Loucy (cell line): ENCODE results near the gene ATP8A2.

Experiments
- H2AFZ ChIP-seq: fragments of 200-600 bp; sonication (generic); 2 replicates; pipeline ENCODE4 v1.6.0; 2016; ENCODE audit warnings: antibody characterized with exemption, mild to moderate bottlenecking, low read length, moderate library complexity
- H3F3A ChIP-seq: fragments of 200-600 bp; 2 replicates; pipeline ENCODE4 v1.6.0; 2016; ENCODE audit warnings: antibody characterized with exemption, low read depth, mild to moderate bottlenecking
- H3K27me3 ChIP-seq: fragments of 200-600 bp; sonication (generic); 2 replicates; pipeline ENCODE4 v1.6.1; 2014; ENCODE audit warnings: low read length, mild to moderate bottlenecking; ENCODE audit not compliant: insufficient read depth, poor library complexity, severe bottlenecking
- H3K36me3 ChIP-seq: fragments of 200-600 bp; sonication (generic); 2 replicates; pipeline ENCODE4 v1.6.1; 2016; ENCODE audit warnings: low read length; ENCODE audit not compliant: insufficient read depth
- H3K4me1 ChIP-seq: fragments of 200-600 bp; sonication (generic); 2 replicates; pipeline ENCODE4 v1.5.1; 2014; ENCODE audit warnings: low read length, mild to moderate bottlenecking; ENCODE audit not compliant: insufficient read depth, poor library complexity, severe bottlenecking
- H3K4me2 ChIP-seq: fragments of 200-600 bp; sonication (generic); 2 replicates; pipeline ENCODE4 v1.6.0; 2014; ENCODE audit warnings: antibody characterized with exemption, low read length, low read depth, mild to moderate bottlenecking; ENCODE audit not compliant: poor library complexity, severe bottlenecking
- H3K4me3 ChIP-seq: fragments of 200-600 bp; sonication (generic); 2 replicates; pipeline ENCODE4 v1.5.1; 2014; ENCODE audit warnings: low read length, mild to moderate bottlenecking, mixed read lengths; ENCODE audit not compliant: poor library complexity, severe bottlenecking
- H3K79me2 ChIP-seq: fragments of 200-600 bp; sonication (generic); 2 replicates; pipeline ENCODE4 v1.6.1; 2014; ENCODE audit warnings: low read length; ENCODE audit not compliant: insufficient read depth
- H3K9ac ChIP-seq: fragments of 200-600 bp; sonication (generic); 2 replicates; pipeline ENCODE4 v1.6.0; 2014; ENCODE audit warnings: mild to moderate bottlenecking, low read depth, low read length, moderate library complexity; ENCODE audit not compliant: poor library complexity, severe bottlenecking
- H3K9me2 ChIP-seq: fragments of 200-600 bp; sonication (generic); replicated peaks from 2 replicates; pipeline ENCODE4 v1.6.1; 2016; ENCODE audit warnings: low read depth, low read length, mixed read lengths
- H3K9me3 ChIP-seq: fragments of 200-600 bp; sonication (generic); 2 replicates; pipeline ENCODE4 v1.6.1; 2014; ENCODE audit warnings: mild to moderate bottlenecking, antibody characterized with exemption, low read length, low read depth; ENCODE audit not compliant: insufficient read depth
- H4K20me1 ChIP-seq: fragments of 200-600 bp; sonication (generic); 2 replicates; pipeline ENCODE4 v1.6.0; 2014; ENCODE audit warnings: antibody characterized with exemption, low read length, mild to moderate bottlenecking; ENCODE audit not compliant: insufficient read depth, poor library complexity, severe bottlenecking
- CTCF ChIP-seq: fragments of 200-600 bp; sonication (generic); conservative IDR thresholded peaks from 2 replicates; pipeline ENCODE4 v1.5.1; 2014; ENCODE audit warnings: mild to moderate bottlenecking, antibody characterized with exemption, low read length
- EZH2phosphoT487 ChIP-seq: fragments of 200-600 bp; IDR thresholded peaks from 2 replicates; pipeline ENCODE4 v1.6.1; 2018; ENCODE audit warnings: antibody characterized with exemption, mild to moderate bottlenecking, moderate library complexity, borderline replicate concordance

The ATP8A2 gene

DNA sequence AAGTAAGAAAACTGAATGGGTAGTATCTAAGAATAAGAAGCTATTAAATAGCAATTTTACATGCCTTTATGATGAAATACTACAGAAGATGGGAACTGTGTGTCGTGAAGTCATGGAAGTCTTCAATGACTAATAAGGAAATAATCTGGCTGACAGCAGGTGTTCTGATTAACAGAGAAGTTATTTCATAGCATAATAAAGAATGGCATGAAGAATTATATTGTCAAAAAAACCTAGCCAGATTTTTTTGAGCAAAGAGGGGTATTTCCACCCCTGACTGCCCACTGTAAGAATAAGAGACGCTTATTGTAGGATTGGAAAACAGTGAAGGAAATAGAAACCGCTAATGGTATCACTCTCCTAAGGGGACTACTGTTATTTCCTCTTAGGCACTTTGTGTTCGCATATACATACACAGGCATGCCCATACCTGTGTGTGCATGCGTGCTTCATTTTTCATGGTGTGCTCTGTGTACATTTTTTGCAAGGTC, 361.3 kb downstream of the ATP8A2 start:
- TF ChIP-seq CTCF (no peak), EZH2phosphoT487 (no peak)
- Histone ChIP-seq H3K9me2 (no peaks in the 10 kb centered on the region), H3K79me2 (no peaks in the 10 kb centered on the region), H3K9ac (peak overlapping the region; percentile 35), H3K4me3 (peak overlapping the region; percentile 2), H3F3A (no peaks in the 10 kb centered on the region; the same call in 1 of the 2 replicates), H3K27me3 (no peaks in the 10 kb centered on the region), H3K4me2 (peak overlapping the region; percentile 47), H3K9me3 (no peaks in the 10 kb centered on the region), H4K20me1 (no peaks in the 10 kb centered on the region), H2AFZ (no peak overlapping the region), H3K4me1 (peaks cover 40% of the 10 kb centered on the region), H3K36me3 (no peaks in the 10 kb centered on the region)

DNA sequence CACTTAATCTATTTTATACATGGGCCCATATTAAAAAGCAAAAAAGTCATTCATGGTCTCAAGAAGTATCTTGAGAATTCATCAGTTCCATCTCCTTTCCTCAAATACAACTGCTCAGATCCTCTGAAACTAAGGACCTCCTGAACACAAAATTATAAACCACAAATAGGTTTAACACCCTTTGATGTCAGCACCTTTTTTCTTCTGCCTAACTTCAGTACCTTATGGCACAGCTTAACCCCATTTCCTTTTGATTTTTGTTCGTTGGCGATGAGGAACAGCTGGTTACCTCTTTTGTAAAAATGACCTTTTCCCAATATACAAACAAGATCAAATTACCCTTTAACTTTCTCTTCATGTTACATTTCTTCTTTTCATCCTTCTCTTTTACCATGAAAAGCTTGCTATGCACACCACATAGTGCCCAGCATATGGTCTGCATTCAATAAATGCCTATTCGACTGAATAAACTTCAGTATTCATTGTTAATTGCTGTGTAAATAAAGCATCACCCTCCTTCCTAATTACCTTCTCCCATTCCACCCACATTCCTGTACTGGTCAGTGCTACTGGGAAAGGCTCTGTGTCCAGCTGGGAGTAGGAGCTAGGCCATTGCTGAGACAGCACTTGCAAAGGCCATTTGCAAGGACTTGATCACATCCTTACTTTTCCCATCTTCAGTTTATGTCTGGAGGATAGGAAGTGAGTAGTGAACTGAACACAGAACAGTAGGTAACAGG, 362.1 kb downstream of the ATP8A2 start:
- Histone ChIP-seq H3K9me2 (no peaks in the 10 kb centered on the region), H2AFZ (no peak overlapping the region), H3K36me3 (no peaks in the 10 kb centered on the region), H3K4me3 (peak overlapping the region; percentile 2), H3K4me1 (peaks cover 48% of the 10 kb centered on the region), H3K27me3 (no peaks in the 10 kb centered on the region), H3K79me2 (no peaks in the 10 kb centered on the region), H3K9ac (peak overlapping the region; percentile 35), H3K9me3 (no peaks in the 10 kb centered on the region), H4K20me1 (no peaks in the 10 kb centered on the region), H3K4me2 (peak overlapping the region; percentile 47), H3F3A (no peaks in the 10 kb centered on the region; the same call in 1 of the 2 replicates)
- TF ChIP-seq CTCF (no peak), EZH2phosphoT487 (no peak)

- H3K36me3 ChIP-seq, result no peaks in the 10 kb centered on the region
- peak overlapping the region; percentile 37 for H3K4me3 ChIP-seq
- no peaks in the 10 kb centered on the region for H3K79me2 ChIP-seq
- TF ChIP-seq EZH2phosphoT487 (no peak), CTCF (no peak)
- H3K4me1 ChIP-seq, result peaks cover 36% of the 10 kb centered on the region
- no peaks in the 10 kb centered on the region for H4K20me1 ChIP-seq
- no peaks in the 10 kb centered on the region for H3K9me2 ChIP-seq
- 0 out of 2 replicates have a peak overlapping the region, but pooled peaks have one; percentile 41 for H2AFZ ChIP-seq
- peak overlapping the region; percentile 71 for H3K4me2 ChIP-seq
- no peaks in the 10 kb centered on the region for H3K27me3 ChIP-seq
- no peaks in the 10 kb centered on the region for H3K9me3 ChIP-seq
- H3F3A ChIP-seq, result no peaks in the 10 kb centered on the region
- no peak overlapping the region for H3K9ac ChIP-seq
These were observed 366.8 kb downstream of the ATP8A2 start for GRCh38 chr13:25738342-25739196.
